ENCODE data around the gene MRPS34.

Gene MRPS34

DNA sequence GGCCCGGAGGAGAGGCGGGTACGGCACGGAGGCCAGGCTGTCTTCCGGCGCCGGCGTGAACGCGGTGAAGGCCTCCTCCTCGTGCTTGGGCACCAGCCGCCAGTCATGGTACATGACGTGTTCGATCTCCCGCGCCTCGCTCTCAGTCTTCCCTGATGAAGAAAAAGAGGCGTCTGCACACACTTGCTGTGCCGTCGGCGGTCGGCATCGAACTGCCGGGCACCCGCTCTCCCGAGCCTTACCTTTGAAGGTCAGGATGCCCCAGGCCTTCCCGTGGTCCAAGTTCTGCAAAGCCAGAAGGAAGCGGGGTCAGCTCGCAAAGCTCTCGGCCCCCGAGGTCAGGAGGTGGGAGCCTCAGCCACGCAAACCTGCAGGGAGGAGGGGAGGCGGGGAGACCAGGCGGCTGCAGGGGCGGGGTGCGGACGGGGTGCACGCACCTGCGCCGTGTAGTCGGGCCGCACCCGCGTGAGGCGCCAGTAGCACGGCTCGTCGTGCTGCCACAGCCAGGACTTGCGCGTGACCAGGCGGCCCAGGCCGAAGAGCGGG, 499 bp downstream of the MRPS34 start, which contains the start of gene EME2:
Gene EME2, plus strand, starts transcription at position 449 of the 546 bp plus-strand sequence. CDS start 418 bp downstream, outside the sequence.
- H3K4me3 ChIP-seq (ENCODE audit: low read length), result peak within 1 kb of the TSS; percentile 85
- DNase-seq (ENCODE audit: low read depth, low spot score), result no peak

DNA sequence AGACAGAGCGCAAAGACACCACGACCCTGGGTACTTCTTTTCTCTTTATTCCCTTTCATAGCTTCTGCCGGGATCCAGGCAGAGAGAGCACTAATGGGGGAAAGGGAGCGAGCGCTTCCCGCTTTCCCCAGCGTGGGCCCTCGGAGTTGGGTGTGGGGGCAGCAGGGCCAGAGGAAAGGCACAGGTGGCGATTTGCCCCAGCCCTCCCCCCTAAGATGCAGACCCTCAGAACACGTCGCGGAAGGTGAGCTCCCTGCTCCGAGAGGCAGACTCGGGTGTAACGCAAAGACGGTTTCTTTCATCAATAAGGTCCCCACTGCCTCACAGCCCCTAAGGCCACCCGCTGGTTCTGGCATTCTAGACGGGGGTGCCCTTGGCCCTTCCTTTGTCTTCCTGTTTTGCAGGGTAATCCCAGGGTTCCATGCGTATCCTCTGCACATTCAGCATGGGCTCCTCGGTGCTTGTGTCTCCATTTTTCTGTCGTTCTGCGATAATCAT, 1.0 kb downstream of the MRPS34 start:
- DNase-seq (ENCODE audit: low read depth, low spot score), result no peak
- H3K4me3 ChIP-seq (ENCODE audit: low read length), result peak overlapping the region; percentile 85

DNA sequence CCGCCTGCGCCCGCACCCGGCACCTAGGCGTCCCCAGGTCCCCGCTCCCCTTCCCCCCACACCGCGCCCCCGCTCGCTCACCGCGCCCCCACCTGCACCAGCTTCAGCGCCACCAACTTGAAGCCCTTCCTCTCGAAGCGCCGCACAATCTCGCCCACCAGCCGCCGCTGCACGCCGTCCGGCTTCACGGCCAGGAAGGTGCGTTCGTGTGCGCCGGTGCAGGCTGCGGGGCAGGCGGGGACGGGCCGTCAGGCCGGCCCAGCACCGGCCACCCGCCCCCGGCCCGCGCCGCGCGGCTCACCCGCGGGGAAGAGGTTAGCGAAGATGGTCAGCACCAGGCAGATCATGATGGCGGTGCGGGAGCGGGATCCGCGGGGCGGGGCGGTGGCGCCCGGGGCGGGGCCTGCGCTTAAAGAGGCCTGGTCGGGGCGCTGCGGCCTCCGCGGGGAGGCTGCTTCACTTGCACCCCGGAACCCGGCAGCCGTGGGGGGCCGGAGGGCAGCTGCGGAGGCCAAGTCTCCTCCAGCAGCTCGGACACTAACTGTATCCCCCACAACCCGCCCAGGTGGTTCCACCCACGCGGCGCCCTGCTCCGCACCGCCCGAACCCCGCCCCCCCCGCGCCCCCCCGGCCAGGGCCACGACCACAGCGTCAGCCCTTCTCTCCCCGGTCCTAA, 1.6 kb downstream of the MRPS34 start, which contains the start of gene NME3:
Gene NME3, minus strand, starts transcription at position 356 of the 676 bp plus-strand sequence. Its CDS starts 9 bp downstream, at position 347.
- DNase-seq (ENCODE audit: low read depth, low spot score), result no peak
- peak within 1 kb of the TSS; percentile 85 for H3K4me3 ChIP-seq (ENCODE audit: low read length)

DNA sequence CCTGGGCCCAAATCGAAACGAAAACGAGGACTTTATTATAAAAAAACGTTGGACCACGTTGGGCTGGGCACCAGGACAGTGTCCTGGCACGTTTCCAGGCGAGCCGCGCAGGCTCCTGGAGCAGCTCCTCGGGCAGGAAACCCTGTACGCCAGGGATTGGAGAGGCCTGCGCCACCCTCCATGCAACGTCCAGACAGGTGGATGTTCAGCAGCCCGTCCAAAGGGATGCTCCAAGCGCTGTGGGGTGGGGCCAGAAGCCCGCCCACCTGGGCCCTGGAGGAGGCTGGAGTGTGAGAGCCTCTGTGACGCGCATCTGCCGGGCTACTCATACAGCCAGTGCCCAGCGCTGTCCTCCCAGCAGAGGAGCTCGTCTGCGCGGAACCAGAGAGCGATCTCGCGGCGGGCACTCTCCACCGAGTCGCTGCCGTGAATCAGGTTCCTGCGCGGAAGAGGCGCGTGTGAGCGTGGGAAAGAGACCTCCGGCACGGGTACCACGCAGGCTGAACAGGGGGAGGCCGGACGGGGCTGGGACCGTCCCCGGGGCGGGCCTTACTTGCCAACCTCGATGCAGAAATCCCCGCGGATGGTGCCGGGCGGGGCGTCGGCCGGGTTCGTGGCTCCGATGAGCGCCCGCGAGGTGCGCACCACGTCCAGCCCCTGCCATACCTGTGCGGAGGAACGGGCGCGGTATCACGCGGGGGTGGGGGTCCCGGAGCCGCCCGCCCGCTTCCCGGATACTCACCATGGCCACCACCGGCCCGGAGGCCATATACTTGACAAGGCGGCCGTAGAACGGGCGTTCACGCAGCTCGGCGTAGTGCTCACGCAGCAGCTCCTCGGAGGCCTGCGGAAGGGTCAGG, 2.4 kb downstream of the MRPS34 start:
- no peak overlapping the region for H3K4me3 ChIP-seq (ENCODE audit: low read length)
- no peak for DNase-seq (ENCODE audit: low read depth, low spot score)

DNA sequence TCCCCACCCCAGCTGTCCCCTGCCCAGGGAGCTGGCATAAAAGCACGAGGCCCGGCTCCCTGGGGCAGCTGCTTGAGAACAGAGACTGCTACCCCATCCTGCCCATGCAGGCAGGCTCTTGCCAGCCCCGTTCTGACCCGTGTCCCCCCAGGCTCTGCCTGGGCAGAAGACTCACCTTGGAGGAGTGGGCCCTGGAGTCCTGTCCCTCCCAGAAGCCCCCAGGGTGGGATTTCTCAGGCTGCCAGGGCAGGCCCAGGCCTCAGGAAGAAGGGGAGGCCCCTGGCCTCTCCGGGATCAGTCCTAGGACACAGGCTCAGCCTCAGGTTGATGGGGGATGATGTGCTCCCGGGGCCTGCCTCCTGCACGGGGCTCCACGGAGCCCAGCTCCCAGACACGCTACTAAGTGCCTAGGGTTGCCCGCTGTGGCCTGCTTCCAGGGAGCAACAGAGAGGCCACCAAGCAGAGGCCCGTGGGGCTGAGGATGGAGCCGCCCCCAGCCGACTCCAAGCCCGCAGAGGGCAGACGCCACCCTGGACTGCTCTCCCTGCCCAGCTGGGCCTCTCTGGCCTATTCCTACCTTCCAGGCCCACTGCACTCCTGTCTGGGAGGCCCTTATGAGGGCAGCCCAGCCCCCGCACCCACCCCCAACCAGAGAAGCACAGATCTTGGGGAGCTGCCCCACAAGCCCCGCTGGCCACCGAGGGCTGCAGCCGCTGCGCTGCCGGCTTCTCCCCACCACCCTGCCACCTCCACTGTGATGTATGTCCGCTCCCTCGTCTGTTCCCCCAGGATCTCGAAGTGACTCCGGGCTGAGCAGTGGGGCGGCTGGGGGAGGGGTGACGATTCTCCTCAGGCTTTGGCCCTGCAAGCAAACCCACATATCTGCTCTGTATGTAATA, 3.3 kb downstream of the MRPS34 start:
- no peak overlapping the region for H3K4me3 ChIP-seq (ENCODE audit: low read length)

DNA sequence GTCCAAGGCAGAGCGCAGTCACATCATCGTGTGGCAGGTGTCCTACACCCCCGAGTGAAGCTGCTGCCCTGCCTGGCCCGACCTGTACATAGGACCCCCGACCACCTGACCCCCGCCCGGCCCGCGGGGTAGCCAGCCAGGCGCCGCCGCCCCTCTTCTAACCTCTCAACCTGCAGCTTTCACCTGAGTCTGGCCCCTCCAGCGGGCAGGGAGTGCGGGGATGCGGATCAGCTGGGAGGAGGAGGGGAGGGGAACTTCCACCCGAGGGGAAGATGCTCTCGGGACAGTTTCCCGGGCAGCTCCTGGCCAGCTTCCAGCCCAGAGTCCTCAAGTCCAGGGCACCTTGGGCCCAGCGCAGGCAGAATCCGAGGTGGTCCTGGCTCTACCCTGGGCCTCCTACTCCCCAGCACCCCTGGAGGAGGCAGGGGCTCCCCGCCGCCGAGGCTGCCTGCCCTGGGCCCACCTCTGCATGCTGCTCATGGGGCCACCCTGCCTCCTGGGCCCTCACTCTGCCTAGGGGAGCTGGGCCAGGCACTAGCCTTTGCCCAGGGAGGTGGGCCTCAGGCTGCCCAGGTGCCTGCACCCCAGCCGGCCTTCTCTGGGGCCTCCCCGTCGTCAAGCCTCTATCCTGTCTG, 4.0 kb downstream of the MRPS34 start:
- DNase-seq (ENCODE audit: low read depth, low spot score), result no peak
- H3K4me3 ChIP-seq (ENCODE audit: low read length), result no peak overlapping the region

More for the DNA sequence above, 3.3 kb downstream of the MRPS34 start:
- DNase-seq (ENCODE audit: low read depth, low spot score), result no peak

DNA sequence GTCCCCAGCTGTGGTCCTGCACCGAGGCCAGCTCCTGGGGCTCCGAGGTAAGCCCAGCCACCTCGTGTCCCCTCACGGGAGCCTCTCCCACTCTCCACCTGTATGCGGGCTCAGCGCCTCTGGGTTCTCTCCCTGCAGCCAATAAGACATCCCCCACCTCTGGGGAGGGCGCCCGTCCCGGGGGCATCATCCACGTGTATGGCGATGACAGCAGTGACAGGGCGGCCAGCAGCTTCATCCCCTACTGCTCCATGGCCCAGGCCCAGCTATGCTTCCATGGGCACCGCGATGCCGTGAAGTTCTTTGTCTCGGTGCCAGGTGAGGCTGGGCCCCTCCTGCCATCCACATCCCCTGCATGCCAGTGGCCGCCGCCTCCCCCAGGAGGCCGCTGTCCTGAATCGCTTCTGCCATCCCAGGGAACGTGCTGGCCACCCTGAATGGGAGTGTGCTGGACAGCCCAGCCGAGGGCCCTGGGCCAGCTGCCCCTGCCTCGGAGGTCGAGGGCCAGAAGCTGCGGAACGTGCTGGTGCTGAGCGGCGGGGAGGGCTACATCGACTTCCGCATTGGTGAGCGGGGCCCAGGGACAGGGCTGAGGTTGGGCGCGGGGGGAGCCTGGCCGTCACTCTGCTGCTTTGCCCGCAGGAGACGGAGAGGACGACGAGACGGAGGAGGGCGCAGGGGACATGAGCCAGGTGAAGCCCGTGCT, 4.7 kb downstream of the MRPS34 start:
- no peak overlapping the region for H3K4me3 ChIP-seq (ENCODE audit: low read length)
- DNase-seq (ENCODE audit: low read depth, low spot score), result no peak

DNA sequence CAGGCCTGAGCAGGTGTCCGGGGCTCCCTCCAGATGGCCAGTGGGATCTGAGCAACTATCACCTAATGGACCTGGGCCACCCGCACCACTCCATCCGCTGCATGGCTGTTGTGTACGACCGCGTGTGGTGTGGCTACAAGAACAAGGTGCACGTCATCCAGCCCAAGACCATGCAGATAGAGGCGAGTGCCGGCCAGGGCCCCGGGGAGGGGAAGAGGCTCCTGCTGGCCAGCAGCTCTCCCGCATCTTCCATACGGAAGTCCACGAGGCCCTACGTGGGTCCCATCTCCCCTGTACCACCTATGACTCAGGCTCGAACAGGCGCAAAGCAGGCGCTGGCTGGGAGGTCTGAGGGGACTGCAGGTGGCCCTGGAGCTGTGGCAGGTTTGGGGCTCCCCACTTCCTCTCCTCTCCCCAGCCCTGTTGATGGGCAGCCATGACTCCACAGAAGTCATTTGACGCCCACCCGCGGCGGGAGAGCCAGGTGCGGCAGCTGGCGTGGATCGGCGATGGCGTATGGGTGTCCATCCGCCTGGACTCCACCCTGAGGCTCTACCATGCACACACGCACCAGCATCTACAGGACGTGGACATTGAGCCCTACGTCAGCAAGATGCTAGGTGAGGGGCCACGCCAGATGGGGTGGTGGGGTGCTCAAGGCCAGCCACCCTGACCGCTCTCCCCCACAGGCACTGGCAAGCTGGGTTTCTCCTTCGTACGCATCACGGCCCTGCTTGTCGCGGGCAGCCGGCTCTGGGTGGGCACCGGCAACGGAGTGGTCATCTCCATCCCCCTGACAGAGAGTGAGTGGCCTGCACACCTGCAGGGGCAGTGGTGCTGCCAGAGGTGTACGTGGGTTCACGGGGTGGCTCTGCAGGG, 5.6 kb downstream of the MRPS34 start:
- no peak overlapping the region for H3K4me3 ChIP-seq (ENCODE audit: low read length)
- no peak for DNase-seq (ENCODE audit: low read depth, low spot score)

DNA sequence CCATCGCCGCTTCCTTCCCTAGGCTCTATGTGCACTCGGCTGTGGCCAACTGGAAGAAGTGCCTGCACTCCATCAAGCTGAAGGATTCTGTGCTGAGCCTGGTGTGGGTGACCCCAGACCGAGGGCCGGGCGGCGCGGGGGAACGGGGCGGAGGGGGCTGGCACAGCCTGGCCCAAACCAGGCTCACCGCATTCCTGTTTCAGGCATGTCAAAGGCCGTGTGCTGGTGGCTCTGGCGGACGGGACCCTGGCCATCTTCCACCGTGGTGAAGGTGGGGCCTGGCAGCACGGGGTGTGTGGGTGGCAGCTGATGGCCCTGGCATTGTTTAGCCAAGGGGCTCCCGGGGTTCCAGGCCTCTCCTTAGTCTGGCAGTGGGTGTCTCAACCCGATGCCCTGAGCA, 6.2 kb downstream of the MRPS34 start:
- H3K4me3 ChIP-seq (ENCODE audit: low read length), result no peak overlapping the region
- DNase-seq (ENCODE audit: low read depth, low spot score), result no peak

DNA sequence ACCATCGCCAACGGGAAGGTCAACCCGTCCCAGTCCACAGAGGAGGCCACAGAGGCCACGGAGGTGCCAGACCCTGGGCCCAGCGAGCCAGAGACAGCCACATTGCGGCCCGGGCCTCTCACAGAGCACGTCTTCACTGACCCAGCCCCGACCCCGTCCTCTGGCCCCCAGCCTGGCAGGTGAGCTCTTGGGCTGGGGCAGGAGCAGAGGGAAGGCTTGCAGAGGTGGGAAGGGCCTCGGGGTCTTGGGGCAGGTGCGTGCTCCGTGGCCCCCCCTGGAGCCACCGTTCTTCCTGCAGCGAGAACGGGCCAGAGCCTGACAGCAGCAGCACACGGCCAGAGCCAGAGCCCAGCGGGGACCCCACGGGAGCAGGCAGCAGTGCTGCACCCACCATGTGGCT, 6.7 kb downstream of the MRPS34 start:
- DNase-seq (ENCODE audit: low read depth, low spot score), result no peak
- no peak overlapping the region for H3K4me3 ChIP-seq (ENCODE audit: low read length)

DNA sequence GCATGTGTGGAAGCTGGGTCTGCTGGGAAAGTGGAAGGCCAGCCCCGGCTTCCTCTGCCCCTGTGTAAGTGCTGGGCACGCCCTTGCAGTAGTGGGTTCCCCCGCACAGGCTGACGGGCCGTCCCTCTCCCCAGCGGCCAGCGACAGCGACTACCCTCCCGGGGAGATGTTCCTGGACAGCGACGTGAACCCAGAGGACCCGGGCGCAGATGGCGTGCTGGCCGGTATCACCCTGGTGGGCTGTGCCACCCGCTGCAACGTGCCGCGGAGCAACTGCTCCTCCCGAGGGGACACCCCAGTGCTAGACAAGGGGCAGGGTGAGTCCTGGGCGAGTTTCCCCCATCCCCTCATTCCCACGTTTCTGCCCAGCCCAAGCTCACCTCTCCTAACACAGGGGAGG, 7.1 kb downstream of the MRPS34 start:
- no peak for DNase-seq (ENCODE audit: low read depth, low spot score)
- H3K4me3 ChIP-seq (ENCODE audit: low read length), result no peak overlapping the region

DNA sequence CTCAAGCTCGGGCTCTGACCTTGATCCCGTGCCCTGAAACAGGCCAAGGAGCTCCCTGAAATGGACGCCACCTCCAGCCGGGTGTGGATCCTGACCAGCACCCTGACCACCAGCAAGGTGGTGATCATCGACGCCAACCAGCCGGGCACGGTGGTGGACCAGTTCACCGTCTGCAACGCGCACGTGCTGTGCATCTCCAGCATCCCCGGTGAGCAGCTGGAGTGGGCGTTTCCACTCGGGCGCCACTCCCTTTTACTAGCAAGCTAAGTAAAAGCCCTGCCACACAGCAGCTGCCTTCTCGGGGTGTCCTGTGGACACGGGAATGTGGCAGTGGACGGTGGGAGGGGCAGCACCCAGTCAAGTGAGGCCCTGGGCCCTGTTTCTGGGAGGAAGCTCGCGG, 8.0 kb downstream of the MRPS34 start:
- DNase-seq (ENCODE audit: low read depth, low spot score), result no peak
- H3K4me3 ChIP-seq (ENCODE audit: low read length), result no peak overlapping the region

DNA sequence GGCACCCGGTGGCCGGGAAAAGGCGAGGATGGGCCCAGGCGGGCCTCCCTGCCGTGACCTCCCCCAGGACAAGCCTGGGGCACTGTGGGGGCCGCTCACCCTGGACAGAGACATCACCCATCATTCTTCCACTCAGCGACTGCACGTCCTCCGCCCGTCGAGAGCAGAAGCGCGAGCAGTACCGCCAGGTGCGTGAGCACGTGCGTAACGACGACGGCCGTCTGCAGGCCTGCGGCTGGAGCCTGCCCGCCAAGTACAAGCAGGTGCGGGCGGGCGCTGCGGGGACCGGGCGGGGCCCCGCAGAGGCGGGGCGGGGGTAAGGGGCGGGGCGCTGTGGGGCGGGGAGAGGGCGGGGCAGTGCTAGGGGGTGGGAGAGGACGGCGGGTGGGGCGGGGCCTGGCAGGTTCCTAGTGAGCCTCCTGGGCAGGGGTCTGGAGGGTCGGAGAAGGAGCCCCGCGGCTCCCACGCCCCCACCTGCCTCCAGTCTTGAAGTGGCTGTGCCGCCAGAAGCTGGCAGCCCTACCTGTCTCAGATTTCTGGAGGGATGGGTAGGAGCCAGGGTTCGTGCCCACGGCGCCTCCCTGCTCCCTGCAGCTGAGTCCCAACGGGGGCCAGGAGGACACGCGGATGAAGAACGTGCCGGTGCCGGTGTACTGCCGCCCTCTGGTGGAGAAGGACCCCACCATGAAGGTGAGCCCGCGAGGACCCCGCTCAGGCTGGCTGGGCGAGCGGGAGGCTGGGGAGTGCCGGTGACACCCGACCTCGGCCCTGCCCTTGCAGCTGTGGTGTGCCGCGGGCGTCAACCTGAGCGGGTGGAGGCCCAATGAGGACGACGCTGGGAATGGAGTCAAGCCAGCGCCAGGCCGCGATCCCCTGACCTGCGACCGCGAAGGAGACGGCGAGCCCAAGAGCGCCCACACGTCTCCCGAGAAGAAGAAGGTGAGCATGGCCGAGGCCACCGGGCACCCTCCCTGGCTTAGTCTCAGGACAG, 9.1 kb downstream of the MRPS34 start:
- DNase-seq (ENCODE audit: low read depth, low spot score), result no peak
- H3K4me3 ChIP-seq (ENCODE audit: low read length), result no peak overlapping the region

DNA sequence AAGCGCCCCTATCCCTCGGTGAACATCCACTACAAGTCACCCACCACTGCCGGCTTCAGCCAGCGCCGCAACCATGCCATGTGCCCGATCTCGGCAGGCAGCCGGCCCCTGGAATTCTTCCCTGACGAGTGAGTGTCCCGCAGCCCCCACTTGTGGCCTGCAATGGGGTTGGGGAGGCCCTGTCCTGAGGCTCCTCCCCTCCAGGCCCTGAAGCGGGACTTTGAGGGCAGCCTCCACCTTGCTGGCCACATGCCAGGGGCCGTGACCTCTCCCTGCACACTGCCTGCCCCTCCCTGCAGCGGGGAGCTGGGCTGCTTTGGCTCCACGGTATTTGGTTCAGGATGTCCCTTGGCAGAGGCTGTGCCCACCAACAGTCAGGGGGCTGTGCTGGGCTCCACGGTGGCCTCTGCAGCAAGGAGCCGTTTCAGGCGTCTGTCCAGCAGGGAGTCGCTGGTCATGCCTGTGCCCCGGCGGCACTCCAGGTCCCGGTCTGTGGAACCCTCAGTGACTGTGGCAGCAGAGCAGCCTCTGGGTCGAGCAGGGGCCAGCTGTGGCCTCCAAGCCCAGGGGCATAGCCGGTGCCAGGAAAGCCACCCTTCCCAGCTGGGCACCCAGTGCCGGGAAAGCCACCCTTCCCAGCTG, 9.9 kb downstream of the MRPS34 start:
- DNase-seq (ENCODE audit: low read depth, low spot score), result no peak
- no peak overlapping the region for H3K4me3 ChIP-seq (ENCODE audit: low read length)

DNA sequence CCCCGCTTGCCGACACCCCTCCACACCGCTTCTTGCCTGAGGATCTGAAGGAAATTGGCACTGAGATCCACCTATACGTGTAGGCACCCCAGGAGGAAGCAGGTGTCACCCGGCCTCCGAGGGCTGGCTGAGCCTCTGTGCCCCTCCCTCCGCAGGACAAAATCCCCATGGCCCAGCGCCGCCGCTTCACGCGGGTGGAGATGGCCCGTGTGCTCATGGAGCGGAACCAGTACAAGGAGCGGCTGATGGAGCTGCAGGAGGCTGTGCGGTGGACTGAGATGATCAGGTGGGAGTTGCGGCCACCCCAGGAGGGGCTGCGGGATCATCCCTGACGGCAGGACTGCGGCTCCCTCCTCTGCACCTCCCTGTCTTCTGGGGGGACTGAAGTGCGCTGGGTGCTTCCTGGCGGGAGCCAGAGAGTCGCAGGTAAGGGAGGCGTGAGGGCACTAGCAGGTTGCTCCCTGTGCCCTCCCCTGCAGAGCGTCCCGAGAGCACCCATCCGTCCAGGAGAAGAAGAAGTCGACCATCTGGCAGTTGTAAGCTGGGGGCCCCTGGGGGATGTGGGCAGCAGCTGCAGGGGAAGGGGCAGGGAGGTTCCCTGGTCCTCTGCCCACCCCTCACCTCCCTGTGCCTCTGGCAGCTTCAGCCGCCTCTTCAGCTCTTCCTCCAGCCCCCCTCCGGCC, 10.6 kb downstream of the MRPS34 start:
- DNase-seq (ENCODE audit: low read depth, low spot score), result no peak
- no peak overlapping the region for H3K4me3 ChIP-seq (ENCODE audit: low read length)

Data from Jurkat, Clone E6-1 (cell line).